Rectal smooth muscle tissue (tissue), 1 donor: ENCODE results near the gene SRM.

Experiments
- H3K27ac ChIP-seq: one replicate; pipeline ENCODE4 v1.7.0; 2013; ENCODE audit warnings: low read depth, low read length, inconsistent platforms
- H3K27me3 ChIP-seq: one replicate; pipeline ENCODE4 v1.7.0; 2013; ENCODE audit warnings: low read length; ENCODE audit not compliant: control insufficient read depth, insufficient read depth
- H3K36me3 ChIP-seq: one replicate; pipeline ENCODE4 v1.7.0; 2013; ENCODE audit warnings: low read length; ENCODE audit not compliant: control insufficient read depth, insufficient read depth
- H3K4me1 ChIP-seq: one replicate; pipeline ENCODE4 v1.7.0; 2013; ENCODE audit warnings: low read length; ENCODE audit not compliant: control insufficient read depth, insufficient read depth
- H3K4me3 ChIP-seq: one replicate; pipeline ENCODE4 v1.7.0; 2013; ENCODE audit warnings: low read length
- H3K9ac ChIP-seq: one replicate; pipeline ENCODE4 v1.7.0; 2013; ENCODE audit warnings: low read length

SRM gene

DNA sequence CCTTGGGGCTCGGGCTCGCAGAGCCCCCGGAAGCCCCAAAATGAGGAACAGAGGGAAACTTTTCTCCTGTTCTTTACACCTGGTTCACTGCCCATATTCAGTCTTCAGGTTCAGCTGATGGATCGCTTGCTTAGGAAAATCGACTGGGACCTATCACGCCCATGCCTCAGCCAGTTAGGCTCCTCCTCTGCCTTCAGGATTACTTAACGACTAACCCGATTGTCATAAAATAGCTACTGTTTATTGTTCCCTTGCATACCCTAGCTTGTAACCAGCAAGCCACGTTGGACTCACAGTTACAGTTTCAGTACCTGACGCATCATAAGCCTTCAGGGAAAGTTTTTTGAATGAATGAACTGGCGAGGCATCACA, 46.7 kb downstream of the SRM start:
- Histone ChIP-seq H3K36me3 (peaks cover 16% of the 10 kb centered on the region), H3K9ac (peak overlapping the region; percentile 10), H3K27me3 (no peaks in the 10 kb centered on the region), H3K4me3 (peak overlapping the region; percentile 91), H3K4me1 (peaks cover 12% of the 10 kb centered on the region), H3K27ac (peak overlapping the region; percentile 96)

GRCh38 chr1:11012260-11013159, 47.3 kb downstream of the SRM start, which contains the start of gene TARDBP:
Gene TARDBP, plus strand, starts transcription at chr1:11012654. Its CDS starts 1,074 bp downstream, at chr1:11013728.
- Histone ChIP-seq H3K4me1 (peaks cover 12% of the 10 kb centered on the region), H3K9ac (peak within 1 kb of the TSS; percentile 97), H3K36me3 (peaks cover 16% of the 10 kb centered on the region), H3K27ac (peak within 1 kb of the TSS; percentile 96), H3K4me3 (peak within 1 kb of the TSS; percentile 91), H3K27me3 (no peaks in the 10 kb centered on the region)
